GM04504 (cell line): ENCODE measurements around the gene PTGER1.
"Not testable (repeated sequence)": the region's sequence is repeated elsewhere in the genome, so short reads cannot be mapped to it uniquely, and the experiment has no call there.

Source experiments
- DNase-seq: peaks from one replicate; pipeline ENCODE4 v3.0.0-alpha.2; 2012; ENCODE audit warnings: low read depth

PTGER1 gene

GRCh38 chr19:14475251-14476073 is at the start of gene PTGER1:
TSS of gene PTGER1 (minus strand) at chr19:14475354. CDS start at chr19:14474320, 1,034 bp downstream.
- DNase-seq: no peak

GRCh38 chr19:14520543-14520942 is 45.4 kb upstream of the PTGER1 start:
- no peak for DNase-seq

- DNase-seq: no peak
These were observed 44.8 kb upstream of the PTGER1 start for GRCh38 chr19:14519860-14520407.

DNA sequence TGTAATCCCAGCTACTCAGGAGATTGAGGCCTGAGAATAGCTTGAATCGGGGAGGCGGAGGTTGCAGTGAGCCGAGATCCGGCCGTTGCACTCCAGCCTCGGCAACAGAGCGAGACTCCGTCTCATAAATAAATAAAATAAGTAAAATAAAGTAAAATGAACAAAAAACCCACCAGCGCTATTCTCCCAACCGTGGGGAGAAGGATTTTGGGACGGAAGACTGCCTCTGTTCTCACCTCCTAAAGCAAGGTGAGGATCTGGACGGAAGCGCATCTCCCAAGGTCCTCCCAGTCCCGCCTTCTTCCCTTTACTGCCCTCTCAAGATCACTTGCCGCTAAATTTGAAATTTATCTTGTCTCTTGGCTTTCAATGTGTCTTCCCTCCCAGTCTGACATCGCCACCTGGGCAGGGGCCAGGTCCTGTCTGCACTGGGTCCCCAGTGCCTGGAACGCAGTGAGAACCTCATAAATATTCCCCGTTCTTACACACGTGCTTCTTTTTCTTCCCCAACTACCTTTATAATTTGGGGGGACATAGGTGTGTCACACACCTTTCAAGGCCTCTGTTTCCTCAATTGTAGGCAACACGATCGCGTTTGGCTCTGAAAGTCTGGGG is 44.2 kb upstream of the PTGER1 start:
- DNase-seq: no peak

- peak; percentile 89 for DNase-seq
These were observed 42.8 kb upstream of the PTGER1 start, which contains the start of gene DNAJB1 for GRCh38 chr19:14517840-14518505. TSS of gene DNAJB1 (minus strand) at chr19:14518397. CDS start at chr19:14518349, 48 bp downstream.

GRCh38 chr19:14517446-14517839 is 42.3 kb upstream of the PTGER1 start:
- no peak for DNase-seq

- no peak for DNase-seq
These were observed 41.7 kb upstream of the PTGER1 start for GRCh38 chr19:14516746-14517438.

GRCh38 chr19:14516048-14516534 is 40.9 kb upstream of the PTGER1 start:
- no peak for DNase-seq

- no peak for DNase-seq
These were observed 40.4 kb upstream of the PTGER1 start for GRCh38 chr19:14515501-14516047.

DNA sequence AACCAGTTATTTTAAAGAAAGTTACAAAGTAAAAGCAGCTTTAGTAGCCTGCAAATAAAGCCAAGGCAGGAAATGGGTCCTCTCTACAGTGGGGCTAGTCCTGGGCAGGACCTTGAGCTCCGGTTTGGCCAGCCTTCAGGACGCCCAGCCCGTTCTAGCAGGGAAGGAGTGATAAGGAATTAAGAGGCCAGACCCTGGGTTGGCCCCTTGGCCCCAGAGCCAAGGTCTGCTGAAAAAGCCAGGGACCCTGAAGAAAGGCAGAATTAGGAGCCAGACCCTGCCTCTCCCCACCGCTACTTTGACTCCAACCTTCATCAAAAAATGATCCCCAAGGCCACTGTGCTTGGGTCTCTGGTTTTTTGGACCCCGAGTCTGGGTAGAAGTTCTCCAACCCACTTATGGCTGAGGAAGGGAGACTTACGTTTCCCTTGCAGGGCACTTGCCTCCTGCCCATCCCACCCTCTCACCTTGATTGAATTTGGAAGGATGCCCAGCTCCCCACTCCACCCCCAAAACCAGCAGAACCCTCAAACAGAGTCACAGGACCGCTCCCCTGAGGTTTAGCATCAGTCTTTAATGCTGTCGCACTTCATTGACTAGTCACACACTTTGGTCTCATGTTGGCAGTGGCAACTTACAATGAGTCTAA is 39.2 kb upstream of the PTGER1 start:
- no peak for DNase-seq

DNA sequence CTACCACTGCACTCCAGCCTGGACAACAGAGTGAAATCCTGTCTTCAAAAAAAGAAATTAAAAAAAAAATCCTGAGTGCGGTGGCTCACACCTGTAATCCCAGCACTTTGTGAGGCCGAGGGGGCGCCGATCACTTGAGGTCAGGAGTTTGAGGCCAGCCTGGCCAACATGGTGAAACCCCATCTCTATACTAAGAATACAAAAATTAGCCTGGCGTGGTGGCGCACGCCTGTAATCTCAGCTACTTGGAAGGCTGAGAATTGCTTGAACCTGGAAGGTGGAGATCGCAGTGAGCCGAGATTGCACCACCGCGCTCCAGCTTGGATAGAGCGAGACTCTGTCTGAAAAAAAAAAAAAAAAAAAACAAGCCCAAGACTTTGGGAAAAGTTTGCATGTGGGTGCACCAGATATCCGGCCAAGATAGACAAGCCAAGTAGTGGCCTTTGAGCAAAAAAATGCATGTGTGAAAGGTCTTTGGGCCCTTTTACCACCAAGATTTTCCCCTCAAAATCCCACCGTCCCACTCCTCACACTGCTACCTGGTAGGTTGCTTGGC is 37.3 kb upstream of the PTGER1 start:
- DNase-seq: no peak

GRCh38 chr19:14511229-14511593 is 36.1 kb upstream of the PTGER1 start:
- no peak for DNase-seq

- DNase-seq: peak; percentile 73
These were observed 35.4 kb upstream of the PTGER1 start for GRCh38 chr19:14510311-14511228.

DNA sequence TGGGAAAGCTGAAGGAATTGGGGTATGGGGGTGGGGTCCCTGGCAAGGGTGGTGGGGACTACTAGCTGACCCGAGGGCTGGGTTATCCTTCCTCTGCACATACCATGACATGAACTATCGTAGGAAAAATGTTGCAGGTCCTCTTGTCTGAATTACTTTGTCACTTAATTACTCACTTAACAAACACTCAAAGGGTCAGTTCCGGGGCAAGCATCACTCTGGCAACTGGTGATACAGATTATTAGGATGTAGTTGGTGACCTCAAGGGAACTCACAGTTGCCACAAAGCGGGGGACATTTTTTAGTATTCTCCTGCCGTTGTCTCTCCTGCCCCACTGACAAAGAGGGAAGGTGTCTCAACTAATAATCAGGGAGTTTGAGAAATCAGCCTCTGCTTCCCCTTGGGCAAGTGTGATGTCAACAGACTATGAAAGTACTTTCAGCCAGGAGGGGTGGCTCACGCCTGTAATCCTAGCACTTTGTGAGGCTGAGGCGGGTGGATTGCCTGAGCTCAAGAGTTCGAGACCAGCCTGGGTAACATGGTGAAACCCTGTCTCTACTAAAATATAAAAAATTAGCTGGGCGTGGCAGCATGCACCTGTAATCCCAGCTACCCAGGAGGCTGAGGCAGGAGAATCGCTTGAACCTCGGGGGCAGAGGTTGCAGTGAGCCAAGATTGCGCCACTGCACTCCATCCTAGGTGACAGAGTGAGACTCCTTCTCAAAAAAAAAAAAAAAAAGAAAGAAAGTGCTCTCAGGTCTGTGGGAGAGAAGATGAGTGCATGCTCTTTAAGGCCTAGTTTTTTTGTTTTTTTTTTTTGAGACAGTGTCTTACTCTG is 32.8 kb upstream of the PTGER1 start:
- no peak for DNase-seq

- DNase-seq: peak; percentile 71
These were observed 30.5 kb upstream of the PTGER1 start for GRCh38 chr19:14505488-14506239.

GRCh38 chr19:14504575-14504974 is 29.4 kb upstream of the PTGER1 start:
- not testable (repeated sequence) for DNase-seq

DNA sequence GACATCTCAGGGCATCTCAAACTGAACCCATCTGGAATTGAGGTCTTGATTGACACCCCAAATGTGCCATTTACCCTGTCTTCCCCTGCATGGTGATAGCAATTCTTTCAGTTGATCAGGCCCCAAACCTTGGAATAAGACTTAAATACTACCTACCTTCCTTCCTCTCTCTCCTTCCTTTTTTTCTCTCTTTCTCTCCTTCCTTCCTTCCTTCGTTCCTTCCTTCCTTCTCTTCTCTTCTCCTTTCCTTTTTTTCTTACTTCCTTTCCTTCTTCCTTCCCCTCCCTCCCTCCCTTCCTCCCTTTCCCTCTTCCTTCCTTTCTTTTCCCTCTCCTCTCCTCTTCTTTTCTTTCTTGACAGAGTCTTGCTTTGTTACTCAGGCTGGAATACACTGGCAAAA is 28.1 kb upstream of the PTGER1 start:
- DNase-seq: no peak
